H9 (cell line): Measurements from ENCODE around the gene LZTR1. TPM values are rescaled to one million over a fixed set of nuclear protein-coding genes. Genes with fewer than 3 reads are reported as not detected.

Source experiments
- DNase-seq: peaks from one replicate; pipeline ENCODE4 v3.0.0-alpha.2; 2017
- H2AFZ ChIP-seq: one replicate; pipeline ENCODE4 v1.6.1; 2013; ENCODE audit warnings: mild to moderate bottlenecking, low read length, control low read depth, moderate library complexity
- H2AK5ac ChIP-seq: 2 replicates; pipeline ENCODE4 v1.6.1; 2013; ENCODE audit warnings: low read length, control low read depth, mixed read lengths; ENCODE audit not compliant: insufficient read length
- H2BK120ac ChIP-seq: one replicate; pipeline ENCODE4 v1.6.1; 2013; ENCODE audit warnings: low read depth, mild to moderate bottlenecking, low read length, control low read depth, inconsistent platforms; ENCODE audit not compliant: poor library complexity, severe bottlenecking
- H2BK12ac ChIP-seq: 2 replicates; pipeline ENCODE4 v1.6.1; 2013; ENCODE audit warnings: low read length, control low read depth, mixed read lengths, low read depth; ENCODE audit not compliant: insufficient read length
- H2BK15ac ChIP-seq: 2 replicates; pipeline ENCODE4 v1.6.1; 2013; ENCODE audit warnings: low read depth, low read length, control low read depth
- H2BK20ac ChIP-seq: one replicate; pipeline ENCODE4 v1.6.1; 2013; ENCODE audit warnings: low read depth, mild to moderate bottlenecking, low read length, control low read depth, inconsistent platforms; ENCODE audit not compliant: poor library complexity, severe bottlenecking
- H2BK5ac ChIP-seq: 2 replicates; pipeline ENCODE4 v1.6.1; 2013; ENCODE audit warnings: low read length, control low read depth, mixed read lengths; ENCODE audit not compliant: insufficient read length
- H3K14ac ChIP-seq: 2 replicates; pipeline ENCODE4 v1.6.1; 2013; ENCODE audit warnings: low read length, control low read depth; ENCODE audit not compliant: insufficient read depth
- H3K18ac ChIP-seq: 2 replicates; pipeline ENCODE4 v1.6.1; 2013; ENCODE audit warnings: low read depth, mild to moderate bottlenecking, mixed read lengths, low read length, control low read depth; ENCODE audit not compliant: insufficient read length
- H3K23ac ChIP-seq: 2 replicates; pipeline ENCODE4 v1.6.1; 2013; ENCODE audit warnings: low read length, control low read depth, mixed read lengths, low read depth; ENCODE audit not compliant: insufficient read length
- H3K23me2 ChIP-seq: 2 replicates; pipeline ENCODE4 v1.6.1; 2013; ENCODE audit warnings: low read depth, mild to moderate bottlenecking, mixed read lengths, low read length, control low read depth; ENCODE audit not compliant: insufficient read length, poor library complexity, severe bottlenecking
- H3K27ac ChIP-seq: 2 replicates; pipeline ENCODE4 v1.5.1; 2013; ENCODE audit warnings: low read length, control low read depth, mixed read lengths, low read depth; ENCODE audit not compliant: insufficient read length
- H3K27me3 ChIP-seq: 2 replicates; pipeline ENCODE4 v1.6.1; 2013; ENCODE audit warnings: low read length, control low read depth, inconsistent platforms; ENCODE audit not compliant: insufficient read depth
- H3K4ac ChIP-seq: 2 replicates; pipeline ENCODE4 v1.6.1; 2013; ENCODE audit warnings: low read depth, mild to moderate bottlenecking, control low read depth, inconsistent platforms, low read length, moderate library complexity
- H3K4me1 ChIP-seq: 2 replicates; pipeline ENCODE4 v1.6.1; 2013; ENCODE audit warnings: low read length, control low read depth, inconsistent platforms; ENCODE audit not compliant: insufficient read depth
- H3K4me2 ChIP-seq: 2 replicates; pipeline ENCODE4 v1.6.1; 2013; ENCODE audit warnings: low read length, control low read depth, mixed read lengths; ENCODE audit not compliant: insufficient read length, insufficient read depth
- H3K56ac ChIP-seq: 2 replicates; pipeline ENCODE4 v1.6.1; 2013; ENCODE audit warnings: low read depth, mild to moderate bottlenecking, mixed read lengths, low read length, control low read depth; ENCODE audit not compliant: insufficient read length
- H3K79me1 ChIP-seq: 2 replicates; pipeline ENCODE4 v1.6.1; 2013; ENCODE audit warnings: low read depth, mild to moderate bottlenecking, moderate library complexity, low read length, control low read depth, inconsistent platforms; ENCODE audit not compliant: insufficient read depth, poor library complexity, severe bottlenecking
- H3K79me2 ChIP-seq: 2 replicates; pipeline ENCODE4 v1.6.1; 2013; ENCODE audit warnings: low read length, control low read depth, inconsistent platforms; ENCODE audit not compliant: insufficient read depth
- H3K9ac ChIP-seq: 2 replicates; pipeline ENCODE4 v1.6.1; 2013; ENCODE audit warnings: low read length, control low read depth, mixed read lengths; ENCODE audit not compliant: insufficient read length; ENCODE audit errors: extremely low read depth
- H3K9me3 ChIP-seq: one replicate; pipeline ENCODE4 v1.6.1; 2013; ENCODE audit warnings: low read depth, low read length, inconsistent platforms; ENCODE audit not compliant: control insufficient read depth
- H3T11ph ChIP-seq: one replicate; pipeline ENCODE4 v1.6.1; 2013; ENCODE audit warnings: mild to moderate bottlenecking, low read length, control low read depth, inconsistent platforms
- H4K20me1 ChIP-seq: one replicate; pipeline ENCODE4 v1.6.1; 2013; ENCODE audit not compliant: control insufficient read depth, insufficient read length, insufficient read depth
- H4K5ac ChIP-seq: 2 replicates; pipeline ENCODE4 v1.6.1; 2013; ENCODE audit warnings: low read depth, mild to moderate bottlenecking, mixed read lengths, low read length, control low read depth; ENCODE audit not compliant: insufficient read length
- H4K8ac ChIP-seq: replicated peaks from 2 replicates; pipeline ENCODE4 v1.6.1; 2013; ENCODE audit warnings: low read length, control low read depth, mixed read lengths, low read depth; ENCODE audit not compliant: insufficient read length
- H4K91ac ChIP-seq: 2 replicates; pipeline ENCODE4 v1.6.1; 2013; ENCODE audit warnings: low read depth, mild to moderate bottlenecking, moderate library complexity, mixed read lengths, low read length, control low read depth; ENCODE audit not compliant: insufficient read length
- H3K27ac Mint-ChIP-seq, 3 experiments: 2 replicates in 2 of 3; 3 replicates in 1 of 3; pipeline ENCODE4 v1.8.0; 2020 to 2021; ENCODE audit warnings: mixed read lengths in 3 of 3, mild to moderate bottlenecking in 1 of 3, moderate library complexity in 1 of 3
- H3K27me3 Mint-ChIP-seq: 2 replicates; pipeline ENCODE4 v1.8.0; 2021; ENCODE audit warnings: low read depth, mild to moderate bottlenecking, moderate library complexity, mixed read lengths
- H3K36me3 Mint-ChIP-seq, 3 experiments: 2 replicates in 2 of 3; 3 replicates in 1 of 3; pipeline ENCODE4 v1.8.0; 2020 to 2021; ENCODE audit warnings: low read depth in 3 of 3, mixed read lengths in 3 of 3; ENCODE audit not compliant: insufficient read depth in 1 of 3
- H3K4me1 Mint-ChIP-seq, 2 experiments: 2 replicates each; pipeline ENCODE4 v1.8.0; 2020; ENCODE audit warnings: mixed read lengths in 2 of 2
- H3K4me3 Mint-ChIP-seq, 2 experiments: 2 replicates in 1 of 2; 3 replicates in 1 of 2; pipeline ENCODE4 v1.8.0; 2020 to 2021; ENCODE audit warnings: mild to moderate bottlenecking in 2 of 2, mixed read lengths in 2 of 2, moderate library complexity in 1 of 2
- H3K9me3 Mint-ChIP-seq, 2 experiments: 2 replicates in 1 of 2; 3 replicates in 1 of 2; pipeline ENCODE4 v1.8.0; 2020; ENCODE audit warnings: mild to moderate bottlenecking in 2 of 2, mixed read lengths in 2 of 2, moderate library complexity in 1 of 2
- CTCF ChIP-seq: fragments of 200-600 bp; sonication (generic); conservative IDR thresholded peaks from 3 replicates; pipeline ENCODE4 v1.8.0; 2021; ENCODE audit warnings: antibody characterized with exemption, mild to moderate bottlenecking
- WGBS: extraction: QIAGEN DNeasy Blood & Tissue Kit; methylation state at CpG from one replicate; pipeline ENCODE4 v1.1.7; 2013; ENCODE audit warnings: missing lambda C conversion rate, low lambda C conversion rate, mixed read lengths; ENCODE audit not compliant: insufficient read length; ENCODE audit errors: extremely low coverage; 5-methylcytosine and 5-hydroxymethylcytosine counted together
- total RNA-seq: library from RNA; stranded (reverse); gene quantifications from 2 replicates; pipeline ENCODE4 v1.2.1, GENCODE V29; 2021

LZTR1 gene
- total RNA-seq, 1 experiment from 2014 or later = 47.0 TPM

GRCh38 chr22:20973634-20974286, 8.3 kb upstream of the LZTR1 start:
- Mint-ChIP-seq H3K27me3 (peaks cover 95% of the 10 kb centered on the region), H3K36me3 (peaks cover 0 to 8% (median 4%) of the 10 kb centered on the region in 3 experiments; a peak in 4 of 7 replicates), H3K4me1 (peaks cover 8 to 21% of the 10 kb centered on the region in 2 experiments), H3K4me3 (no peak overlapping the region), H3K9me3 (peaks cover 9 to 11% of the 10 kb centered on the region in 2 experiments), H3K27ac (no peak overlapping the region)
- Histone ChIP-seq H2AFZ (no peak overlapping the region), H3K14ac (no peak overlapping the region), H3K9ac (no peak overlapping the region), H2BK12ac (no peak overlapping the region), H4K91ac (no peak overlapping the region), H3K4me1 (no peaks in the 10 kb centered on the region), H2BK15ac (no peak overlapping the region), H3K27me3 (peaks cover 2% of the 10 kb centered on the region; the same call in 1 of the 2 replicates), H2BK120ac (no peak overlapping the region), H3K79me1 (no peaks in the 10 kb centered on the region), H2AK5ac (no peak overlapping the region), H3K4ac (no peak overlapping the region), H3T11ph (no peak overlapping the region), H4K8ac (no peak overlapping the region), H3K56ac (no peak overlapping the region), H3K23me2 (no peaks in the 10 kb centered on the region), H2BK5ac (no peak overlapping the region), H3K9me3 (no peaks in the 10 kb centered on the region), H3K18ac (no peak overlapping the region), H3K4me2 (no peak overlapping the region), H3K27ac (no peak overlapping the region), H3K23ac (no peak overlapping the region), H3K79me2 (no peaks in the 10 kb centered on the region), H4K20me1 (no peaks in the 10 kb centered on the region), H2BK20ac (no peak overlapping the region), H4K5ac (no peak overlapping the region)
- no peak for DNase-seq
- no peak for TF ChIP-seq CTCF
- no CpG with 5 or more reads among the region's 21 CpGs for WGBS
